B cell (primary cell): Measurements from ENCODE around the gene YARS1. TPM values are rescaled to one million over a fixed set of nuclear protein-coding genes. Genes with fewer than 3 reads are reported as not detected.

Experiments
- ATAC-seq: fragments of 200-7000 bp; cut with Tn5 transposase; one replicate; pipeline ENCODE4 v1.10.0; 2021; ENCODE audit warnings: low read depth, mild to moderate bottlenecking, moderate number of reproducible peaks, moderate library complexity
- CTCF ChIA-PET: fragments of 350-600 bp; sonication (Branson Sonifier 250); formaldehyde crosslinking; loops from one replicate; lab custom pipeline; 2021; ENCODE audit warnings: antibody characterized with exemption, inconsistent platforms; lab: Charles Lee
- POLR2A ChIA-PET: fragments of 350-600 bp; sonication (Branson Sonifier 250); formaldehyde crosslinking; loops from one replicate; lab custom pipeline; 2021; ENCODE audit warnings: antibody characterized with exemption; lab: Charles Lee
- DNase-seq: peaks from one replicate; pipeline ENCODE4 v3.0.0; 2013
- H2AFZ ChIP-seq: 2 replicates; pipeline ENCODE4 v1.6.1; 2012; ENCODE audit warnings: mild to moderate bottlenecking, low read depth, low read length; ENCODE audit not compliant: insufficient read depth, poor library complexity, severe bottlenecking
- H3K27ac ChIP-seq, 2 donors: 1 replicate in 1 of 2; 2 replicates in 1 of 2; pipeline ENCODE4 v1.5.1; 2012 to 2013; ENCODE audit warnings: low read length in 2 of 2, mild to moderate bottlenecking in 2 of 2, moderate library complexity in 1 of 2
- H3K27me3 ChIP-seq, 4 experiments: fragments of 200-600 bp in 1 of 4; sonication (generic) in 1 of 4; replicated peaks in 1 of 4; 1 replicate in 2 of 4; 2 replicates in 2 of 4; pipeline versions ENCODE4 v1.6.1 to v1.7.0; 2013 to 2016; ENCODE audit warnings: low read length in 3 of 4, mild to moderate bottlenecking in 2 of 4, mixed read lengths in 1 of 4, moderate library complexity in 1 of 4; ENCODE audit not compliant: insufficient read depth in 4 of 4, control insufficient read depth in 3 of 4; ENCODE audit errors: control extremely low read depth in 1 of 4
- H3K36me3 ChIP-seq, 2 experiments: replicated peaks in 1 of 2; 1 replicate in 1 of 2; 2 replicates in 1 of 2; pipeline versions ENCODE4 v1.6.1 to v1.7.1; 2013; ENCODE audit warnings: low read length in 1 of 2; ENCODE audit not compliant: insufficient read depth in 2 of 2, control insufficient read depth in 1 of 2; ENCODE audit errors: control extremely low read depth in 1 of 2, extremely low read depth in 1 of 2
- H3K4me1 ChIP-seq, 2 donors: fragments of 200-600 bp in 1 of 2; sonication (generic) in 1 of 2; 1 replicate in 1 of 2; 2 replicates in 1 of 2; pipeline versions ENCODE4 v1.5.1 to v1.6.1; 2013 to 2017; ENCODE audit warnings: low read length in 2 of 2; ENCODE audit not compliant: control insufficient read depth in 2 of 2, insufficient read depth in 2 of 2
- H3K4me2 ChIP-seq: replicated peaks from 2 replicates; pipeline ENCODE3; 2012; ENCODE audit warnings: mild to moderate bottlenecking, low read depth, low read length; ENCODE audit not compliant: poor library complexity, severe bottlenecking
- H3K4me3 ChIP-seq, 5 experiments: fragments of 200-600 bp in 1 of 5; sonication (generic) in 1 of 5; 1 replicate in 3 of 5; 2 replicates in 2 of 5; pipeline versions ENCODE4 v1.5.1 to v1.7.0; 2011 to 2016; ENCODE audit warnings: low read length in 4 of 5, mild to moderate bottlenecking in 4 of 5, low read depth in 2 of 5, control low read depth in 1 of 5, moderate library complexity in 1 of 5; ENCODE audit not compliant: insufficient read depth in 1 of 5; ENCODE audit errors: control extremely low read depth in 1 of 5, extremely low read depth in 1 of 5
- H3K79me2 ChIP-seq: fragments of 200-600 bp; sonication (generic); one replicate; pipeline ENCODE4 v1.6.0; 2016; ENCODE audit warnings: low read length; ENCODE audit not compliant: control insufficient read depth, insufficient read depth
- H3K9ac ChIP-seq: fragments of 200-600 bp; sonication (generic); 2 replicates; pipeline ENCODE4 v1.6.1; 2017; ENCODE audit warnings: mild to moderate bottlenecking, low read length, moderate library complexity
- H3K9me3 ChIP-seq, 3 donors: one replicate each; pipeline versions ENCODE4 v1.6.1 to v1.7.1; 2013; ENCODE audit warnings: low read length in 2 of 3; ENCODE audit not compliant: control insufficient read depth in 2 of 3, insufficient read depth in 1 of 3; ENCODE audit errors: control extremely low read depth in 1 of 3
- H4K20me1 ChIP-seq: 2 replicates; pipeline ENCODE4 v1.6.0; 2012; ENCODE audit warnings: mild to moderate bottlenecking, low read length; ENCODE audit not compliant: insufficient read depth, control insufficient read depth, poor library complexity, severe bottlenecking
- H3K27ac Mint-ChIP-seq: one replicate; pipeline ENCODE4 v1.8.0; 2021; ENCODE audit warnings: mixed read lengths
- H3K27me3 Mint-ChIP-seq: one replicate; pipeline ENCODE4 v1.8.0; 2021; ENCODE audit warnings: mixed read lengths
- H3K4me1 Mint-ChIP-seq: one replicate; pipeline ENCODE4 v1.8.0; 2021; ENCODE audit warnings: mixed read lengths
- H3K4me3 Mint-ChIP-seq: one replicate; pipeline ENCODE4 v1.8.0; 2021; ENCODE audit warnings: mixed read lengths
- H3K9me3 Mint-ChIP-seq: one replicate; pipeline ENCODE4 v1.8.0; 2022; ENCODE audit warnings: mixed read lengths; ENCODE audit not compliant: insufficient read depth
- CTCF ChIP-seq: fragments of 200-600 bp; IDR thresholded peaks from one replicate; pipeline ENCODE4 v1.8.0; 2022; ENCODE audit warnings: antibody characterized with exemption, mild to moderate bottlenecking
- EZH2 ChIP-seq: IDR thresholded peaks from 2 replicates; pipeline ENCODE4 v1.6.1; 2012; ENCODE audit warnings: borderline replicate concordance, low read depth, mild to moderate bottlenecking, moderate library complexity, low read length; ENCODE audit not compliant: insufficient read depth, poor library complexity, severe bottlenecking
- WGBS: methylation state at CpG from one replicate; pipeline ENCODE4 v1.1.5; 2013; ENCODE audit warnings: missing lambda C conversion rate; ENCODE audit not compliant: insufficient coverage; 5-methylcytosine and 5-hydroxymethylcytosine counted together
- intact Hi-C: fragments of 100-400 bp; cut with micrococcal nuclease; formaldehyde crosslinking; loops from one replicate; pipeline ENCODE4 v1.10.0; 2022
- polyA plus RNA-seq: library from polyadenylated mRNA; depleted of rRNA; stranded (reverse); fragments of >200 nt; gene quantifications from 2 replicates; pipeline ENCODE4 v1.2.3, GENCODE V29; 2012
- total RNA-seq, 2 donors: library from RNA; stranded (reverse); fragments of 120-200 nt in 1 of 2; gene quantifications; 1 replicate in 1 of 2; 2 replicates in 1 of 2; pipeline versions ENCODE4 v1.2.3 to v1.2.4, GENCODE V29; 2013 to 2022

The YARS1 gene
- total and polyA plus RNA-seq, 2 donors (not counting 1 experiment from before 2014, with no cell fraction given): 33.0 to 73.2 TPM

GRCh38 chr1:32761253-32761877 is 55.8 kb downstream of the YARS1 start:
- Histone ChIP-seq H3K79me2 (no peaks in the 10 kb centered on the region), H3K4me1 (no peaks in the 10 kb centered on the region), H3K36me3 (no peaks in the 10 kb centered on the region), H3K4me2 (no peak overlapping the region), H2AFZ (no peak overlapping the region), H3K27me3 (no peaks in the 10 kb centered on the region), H3K4me3 (no peak overlapping the region), H3K27ac (no peak overlapping the region), H3K9me3 (no peaks in the 10 kb centered on the region), H3K9ac (no peak overlapping the region), H4K20me1 (no peaks in the 10 kb centered on the region)
- ChIA-PET CTCF (interaction anchor here (0.5 to 2.2 kb wide), 4 partner anchors 11 to 49 kb away, joined by 3 to 12 read pairs (median 4); no protein-coding TSS in a partner anchor), POLR2A (interaction anchor here (0.6 kb wide), 1 partner anchor 68 kb away, joined by 4 read pairs; no protein-coding TSS in a partner anchor)
- no peaks in the 10 kb centered on the region for H3K9me3 Mint-ChIP-seq
- no peak for ATAC-seq
- no peak overlapping the region for H3K4me3 Mint-ChIP-seq
- no peak for DNase-seq
- WGBS: 41% methylated on average over 9 of the region's 10 CpGs
- TF ChIP-seq EZH2 (no peak), CTCF (no peak)
- H3K27ac Mint-ChIP-seq: no peak overlapping the region
- H3K27me3 Mint-ChIP-seq: no peaks in the 10 kb centered on the region
- intact Hi-C loops: no loop called here
- H3K4me1 Mint-ChIP-seq: no peaks in the 10 kb centered on the region

GRCh38 chr1:32759997-32760623 is 57.0 kb downstream of the YARS1 start:
- no peaks in the 10 kb centered on the region for H3K4me1 Mint-ChIP-seq
- intact Hi-C loops: no loop called here
- Histone ChIP-seq H3K27ac (no peak overlapping the region), H4K20me1 (no peaks in the 10 kb centered on the region), H3K4me3 (no peak overlapping the region), H3K36me3 (no peaks in the 10 kb centered on the region), H3K4me2 (no peak overlapping the region), H3K79me2 (no peaks in the 10 kb centered on the region), H3K9me3 (no peaks in the 10 kb centered on the region), H2AFZ (no peak overlapping the region), H3K27me3 (peaks cover 0 to 3% (median 0%) of the 10 kb centered on the region in 4 experiments), H3K4me1 (no peaks in the 10 kb centered on the region), H3K9ac (no peak overlapping the region)
- no peaks in the 10 kb centered on the region for H3K27me3 Mint-ChIP-seq
- H3K4me3 Mint-ChIP-seq: no peak overlapping the region
- ATAC-seq (no peak), DNase-seq (no peak)
- TF ChIP-seq CTCF (no peak), EZH2 (no peak)
- ChIA-PET CTCF (no interaction called here), POLR2A (no interaction called here)
- no peaks in the 10 kb centered on the region for H3K9me3 Mint-ChIP-seq
- H3K27ac Mint-ChIP-seq: no peak overlapping the region
- WGBS: 96% methylated on average over 10 of the region's 14 CpGs
